Parathyroid adenoma (tissue), 2 donors: ENCODE results near the gene RNASE3.
"Not testable (repeated sequence)": the region's sequence is repeated elsewhere in the genome, so short reads cannot be mapped to it uniquely, and the experiment has no call there.

Source experiments
- H2AFZ ChIP-seq: fragments of 300-600 bp; sonication (generic); one replicate; pipeline ENCODE4 v1.7.0; 2017; ENCODE audit warnings: antibody characterized with exemption, mild to moderate bottlenecking
- H3K27ac ChIP-seq: fragments of 300-600 bp; sonication (generic); one replicate; pipeline ENCODE4 v1.7.0; 2017
- H3K27me3 ChIP-seq: fragments of 300-600 bp; sonication (generic); one replicate; pipeline ENCODE4 v1.7.0; 2017; ENCODE audit warnings: low read length; ENCODE audit not compliant: control insufficient read depth, insufficient read depth
- H3K36me3 ChIP-seq: fragments of 300-600 bp; sonication (generic); one replicate; pipeline ENCODE4 v1.7.0; 2017; ENCODE audit warnings: low read length; ENCODE audit not compliant: control insufficient read depth, insufficient read depth
- H3K4me1 ChIP-seq: fragments of 300-600 bp; sonication (generic); one replicate; pipeline ENCODE4 v1.7.0; 2017; ENCODE audit warnings: control low read depth
- H3K4me2 ChIP-seq: fragments of 300-600 bp; sonication (generic); one replicate; pipeline ENCODE4 v1.7.0; 2017; ENCODE audit warnings: low read length
- H3K4me3 ChIP-seq: fragments of 300-600 bp; sonication (generic); one replicate; pipeline ENCODE4 v1.7.0; 2017; ENCODE audit warnings: low read depth, low read length
- H3K79me2 ChIP-seq: fragments of 300-600 bp; sonication (generic); one replicate; pipeline ENCODE4 v1.7.0; 2017; ENCODE audit warnings: control low read depth
- H3K9ac ChIP-seq: fragments of 300-600 bp; sonication (generic); one replicate; pipeline ENCODE4 v1.7.0; 2017; ENCODE audit warnings: mild to moderate bottlenecking
- H3K9me3 ChIP-seq: fragments of 300-600 bp; sonication (generic); one replicate; pipeline ENCODE4 v1.7.0; 2017; ENCODE audit warnings: low read length; ENCODE audit not compliant: control insufficient read depth
- CTCF ChIP-seq: fragments of 300-600 bp; sonication (generic); IDR thresholded peaks from one replicate; pipeline ENCODE4 v1.7.0; 2017; ENCODE audit warnings: antibody characterized with exemption, mild to moderate bottlenecking
- donor health status: primary hyperparathyroidism.

The RNASE3 gene

GRCh38 chr14:20873370-20874177, 17.6 kb upstream of the RNASE3 start:
- Histone ChIP-seq H3K27ac (no peak overlapping the region), H3K4me2 (no peak overlapping the region), H3K9ac (no peak overlapping the region), H3K4me3 (no peak overlapping the region), H3K79me2 (no peaks in the 10 kb centered on the region), H3K36me3 (no peaks in the 10 kb centered on the region), H2AFZ (peak overlapping the region; percentile 80), H3K27me3 (no peaks in the 10 kb centered on the region), H3K4me1 (no peaks in the 10 kb centered on the region), H3K9me3 (no peaks in the 10 kb centered on the region)
- peak; percentile 66 for TF ChIP-seq CTCF

GRCh38 chr14:20877016-20877415, 14.2 kb upstream of the RNASE3 start:
- Histone ChIP-seq H3K9me3 (no peaks in the 10 kb centered on the region), H3K36me3 (no peaks in the 10 kb centered on the region), H3K9ac (no peak overlapping the region), H3K4me1 (no peaks in the 10 kb centered on the region), H3K79me2 (no peaks in the 10 kb centered on the region), H3K4me2 (no peak overlapping the region), H3K27ac (no peak overlapping the region), H3K4me3 (no peak overlapping the region), H3K27me3 (no peaks in the 10 kb centered on the region), H2AFZ (no peak overlapping the region)
- TF ChIP-seq CTCF: no peak

GRCh38 chr14:20878695-20879094, 12.5 kb upstream of the RNASE3 start:
- H3K27me3 ChIP-seq: no peaks in the 10 kb centered on the region
- no peak overlapping the region for H3K27ac ChIP-seq
- no peak overlapping the region for H2AFZ ChIP-seq
- no peaks in the 10 kb centered on the region for H3K9me3 ChIP-seq
- H3K4me3 ChIP-seq: no peak overlapping the region
- no peaks in the 10 kb centered on the region for H3K79me2 ChIP-seq
- no peaks in the 10 kb centered on the region for H3K36me3 ChIP-seq
- no peak overlapping the region for H3K4me2 ChIP-seq
- no peak overlapping the region for H3K9ac ChIP-seq
- TF ChIP-seq CTCF: no peak
- H3K4me1 ChIP-seq: no peaks in the 10 kb centered on the region

GRCh38 chr14:20881229-20881628, 10.0 kb upstream of the RNASE3 start:
- H3K27me3 ChIP-seq, H3K9ac ChIP-seq, H3K4me2 ChIP-seq, H3K36me3 ChIP-seq, H3K4me3 ChIP-seq, H3K9me3 ChIP-seq, H2AFZ ChIP-seq, H3K27ac ChIP-seq, H3K79me2 ChIP-seq, H3K4me1 ChIP-seq: not testable (repeated sequence)

- H3K79me2 ChIP-seq, H3K9ac ChIP-seq, H3K4me3 ChIP-seq, H3K9me3 ChIP-seq, H3K36me3 ChIP-seq, H3K4me2 ChIP-seq, H3K27ac ChIP-seq, H2AFZ ChIP-seq, H3K27me3 ChIP-seq, H3K4me1 ChIP-seq: not testable (repeated sequence)
Observed at GRCh38 chr14:20882787-20883186, 8.4 kb upstream of the RNASE3 start.

- not testable (repeated sequence) for H3K9me3 ChIP-seq, H2AFZ ChIP-seq
Observed at GRCh38 chr14:20888411-20888810, 2.8 kb upstream of the RNASE3 start.

GRCh38 chr14:20895322-20895721, 4.1 kb downstream of the RNASE3 start:
- H3K9ac ChIP-seq, H3K27me3 ChIP-seq, H3K79me2 ChIP-seq, H3K9me3 ChIP-seq, H3K4me2 ChIP-seq, H2AFZ ChIP-seq, H3K27ac ChIP-seq, H3K4me1 ChIP-seq, H3K4me3 ChIP-seq, H3K36me3 ChIP-seq: not testable (repeated sequence)

More at GRCh38 chr14:20888411-20888810, 2.8 kb upstream of the RNASE3 start:
- not testable (repeated sequence) for H3K9ac ChIP-seq, H3K27me3 ChIP-seq, H3K4me1 ChIP-seq, H3K27ac ChIP-seq, H3K36me3 ChIP-seq, H3K4me3 ChIP-seq, H3K4me2 ChIP-seq, H3K79me2 ChIP-seq
